H9 (cell line): ENCODE data around the gene PKNOX2. TPM values are rescaled to one million over a fixed set of nuclear protein-coding genes. Genes with fewer than 3 reads are reported as not detected.

Experiments
- DNase-seq: peaks from one replicate; pipeline ENCODE4 v3.0.0-alpha.2; 2017
- H2AFZ ChIP-seq: one replicate; pipeline ENCODE4 v1.6.1; 2013; ENCODE audit warnings: mild to moderate bottlenecking, low read length, control low read depth, moderate library complexity
- H2AK5ac ChIP-seq: 2 replicates; pipeline ENCODE4 v1.6.1; 2013; ENCODE audit warnings: low read length, control low read depth, mixed read lengths; ENCODE audit not compliant: insufficient read length
- H2BK120ac ChIP-seq: one replicate; pipeline ENCODE4 v1.6.1; 2013; ENCODE audit warnings: low read depth, mild to moderate bottlenecking, low read length, control low read depth, inconsistent platforms; ENCODE audit not compliant: poor library complexity, severe bottlenecking
- H2BK12ac ChIP-seq: 2 replicates; pipeline ENCODE4 v1.6.1; 2013; ENCODE audit warnings: low read length, control low read depth, mixed read lengths, low read depth; ENCODE audit not compliant: insufficient read length
- H2BK15ac ChIP-seq: 2 replicates; pipeline ENCODE4 v1.6.1; 2013; ENCODE audit warnings: low read depth, low read length, control low read depth
- H2BK20ac ChIP-seq: one replicate; pipeline ENCODE4 v1.6.1; 2013; ENCODE audit warnings: low read depth, mild to moderate bottlenecking, low read length, control low read depth, inconsistent platforms; ENCODE audit not compliant: poor library complexity, severe bottlenecking
- H2BK5ac ChIP-seq: 2 replicates; pipeline ENCODE4 v1.6.1; 2013; ENCODE audit warnings: low read length, control low read depth, mixed read lengths; ENCODE audit not compliant: insufficient read length
- H3K14ac ChIP-seq: 2 replicates; pipeline ENCODE4 v1.6.1; 2013; ENCODE audit warnings: low read length, control low read depth; ENCODE audit not compliant: insufficient read depth
- H3K18ac ChIP-seq: 2 replicates; pipeline ENCODE4 v1.6.1; 2013; ENCODE audit warnings: low read depth, mild to moderate bottlenecking, mixed read lengths, low read length, control low read depth; ENCODE audit not compliant: insufficient read length
- H3K23ac ChIP-seq: 2 replicates; pipeline ENCODE4 v1.6.1; 2013; ENCODE audit warnings: low read length, control low read depth, mixed read lengths, low read depth; ENCODE audit not compliant: insufficient read length
- H3K23me2 ChIP-seq: 2 replicates; pipeline ENCODE4 v1.6.1; 2013; ENCODE audit warnings: low read depth, mild to moderate bottlenecking, mixed read lengths, low read length, control low read depth; ENCODE audit not compliant: insufficient read length, poor library complexity, severe bottlenecking
- H3K27ac ChIP-seq: 2 replicates; pipeline ENCODE4 v1.5.1; 2013; ENCODE audit warnings: low read length, control low read depth, mixed read lengths, low read depth; ENCODE audit not compliant: insufficient read length
- H3K27me3 ChIP-seq: 2 replicates; pipeline ENCODE4 v1.6.1; 2013; ENCODE audit warnings: low read length, control low read depth, inconsistent platforms; ENCODE audit not compliant: insufficient read depth
- H3K4ac ChIP-seq: 2 replicates; pipeline ENCODE4 v1.6.1; 2013; ENCODE audit warnings: low read depth, mild to moderate bottlenecking, control low read depth, inconsistent platforms, low read length, moderate library complexity
- H3K4me1 ChIP-seq: 2 replicates; pipeline ENCODE4 v1.6.1; 2013; ENCODE audit warnings: low read length, control low read depth, inconsistent platforms; ENCODE audit not compliant: insufficient read depth
- H3K4me2 ChIP-seq: 2 replicates; pipeline ENCODE4 v1.6.1; 2013; ENCODE audit warnings: low read length, control low read depth, mixed read lengths; ENCODE audit not compliant: insufficient read length, insufficient read depth
- H3K56ac ChIP-seq: 2 replicates; pipeline ENCODE4 v1.6.1; 2013; ENCODE audit warnings: low read depth, mild to moderate bottlenecking, mixed read lengths, low read length, control low read depth; ENCODE audit not compliant: insufficient read length
- H3K79me1 ChIP-seq: 2 replicates; pipeline ENCODE4 v1.6.1; 2013; ENCODE audit warnings: low read depth, mild to moderate bottlenecking, moderate library complexity, low read length, control low read depth, inconsistent platforms; ENCODE audit not compliant: insufficient read depth, poor library complexity, severe bottlenecking
- H3K79me2 ChIP-seq: 2 replicates; pipeline ENCODE4 v1.6.1; 2013; ENCODE audit warnings: low read length, control low read depth, inconsistent platforms; ENCODE audit not compliant: insufficient read depth
- H3K9ac ChIP-seq: 2 replicates; pipeline ENCODE4 v1.6.1; 2013; ENCODE audit warnings: low read length, control low read depth, mixed read lengths; ENCODE audit not compliant: insufficient read length; ENCODE audit errors: extremely low read depth
- H3K9me3 ChIP-seq: one replicate; pipeline ENCODE4 v1.6.1; 2013; ENCODE audit warnings: low read depth, low read length, inconsistent platforms; ENCODE audit not compliant: control insufficient read depth
- H3T11ph ChIP-seq: one replicate; pipeline ENCODE4 v1.6.1; 2013; ENCODE audit warnings: mild to moderate bottlenecking, low read length, control low read depth, inconsistent platforms
- H4K20me1 ChIP-seq: one replicate; pipeline ENCODE4 v1.6.1; 2013; ENCODE audit not compliant: control insufficient read depth, insufficient read length, insufficient read depth
- H4K5ac ChIP-seq: 2 replicates; pipeline ENCODE4 v1.6.1; 2013; ENCODE audit warnings: low read depth, mild to moderate bottlenecking, mixed read lengths, low read length, control low read depth; ENCODE audit not compliant: insufficient read length
- H4K8ac ChIP-seq: replicated peaks from 2 replicates; pipeline ENCODE4 v1.6.1; 2013; ENCODE audit warnings: low read length, control low read depth, mixed read lengths, low read depth; ENCODE audit not compliant: insufficient read length
- H4K91ac ChIP-seq: 2 replicates; pipeline ENCODE4 v1.6.1; 2013; ENCODE audit warnings: low read depth, mild to moderate bottlenecking, moderate library complexity, mixed read lengths, low read length, control low read depth; ENCODE audit not compliant: insufficient read length
- H3K27ac Mint-ChIP-seq, 3 experiments: 2 replicates in 2 of 3; 3 replicates in 1 of 3; pipeline ENCODE4 v1.8.0; 2020 to 2021; ENCODE audit warnings: mixed read lengths in 3 of 3, mild to moderate bottlenecking in 1 of 3, moderate library complexity in 1 of 3
- H3K27me3 Mint-ChIP-seq: 2 replicates; pipeline ENCODE4 v1.8.0; 2021; ENCODE audit warnings: low read depth, mild to moderate bottlenecking, moderate library complexity, mixed read lengths
- H3K36me3 Mint-ChIP-seq, 3 experiments: 2 replicates in 2 of 3; 3 replicates in 1 of 3; pipeline ENCODE4 v1.8.0; 2020 to 2021; ENCODE audit warnings: low read depth in 3 of 3, mixed read lengths in 3 of 3; ENCODE audit not compliant: insufficient read depth in 1 of 3
- H3K4me1 Mint-ChIP-seq, 2 experiments: 2 replicates each; pipeline ENCODE4 v1.8.0; 2020; ENCODE audit warnings: mixed read lengths in 2 of 2
- H3K4me3 Mint-ChIP-seq, 2 experiments: 2 replicates in 1 of 2; 3 replicates in 1 of 2; pipeline ENCODE4 v1.8.0; 2020 to 2021; ENCODE audit warnings: mild to moderate bottlenecking in 2 of 2, mixed read lengths in 2 of 2, moderate library complexity in 1 of 2
- H3K9me3 Mint-ChIP-seq, 2 experiments: 2 replicates in 1 of 2; 3 replicates in 1 of 2; pipeline ENCODE4 v1.8.0; 2020; ENCODE audit warnings: mild to moderate bottlenecking in 2 of 2, mixed read lengths in 2 of 2, moderate library complexity in 1 of 2
- CTCF ChIP-seq: fragments of 200-600 bp; sonication (generic); conservative IDR thresholded peaks from 3 replicates; pipeline ENCODE4 v1.8.0; 2021; ENCODE audit warnings: antibody characterized with exemption, mild to moderate bottlenecking
- WGBS: extraction: QIAGEN DNeasy Blood & Tissue Kit; methylation state at CpG from one replicate; pipeline ENCODE4 v1.1.7; 2013; ENCODE audit warnings: missing lambda C conversion rate, low lambda C conversion rate, mixed read lengths; ENCODE audit not compliant: insufficient read length; ENCODE audit errors: extremely low coverage; 5-methylcytosine and 5-hydroxymethylcytosine counted together
- total RNA-seq: library from RNA; stranded (reverse); gene quantifications from 2 replicates; pipeline ENCODE4 v1.2.1, GENCODE V29; 2021

The PKNOX2 gene
- total RNA-seq, 1 experiment from 2014 or later = 1.3 TPM

GRCh38 chr11:125287491-125288210 lies 123.1 kb downstream of the PKNOX2 start:
- no peak overlapping the region for H3K9ac ChIP-seq
- peaks cover 2% of the 10 kb centered on the region for H4K20me1 ChIP-seq
- H3K27me3 ChIP-seq = no peaks in the 10 kb centered on the region
- Mint-ChIP-seq H3K27me3 (peaks cover 1% of the 10 kb centered on the region), H3K9me3 (no peaks in the 10 kb centered on the region), H3K4me1 (peaks cover 19 to 25% of the 10 kb centered on the region in 2 experiments), H3K36me3 (no peaks in the 10 kb centered on the region), H3K27ac (no peak overlapping the region), H3K4me3 (no peak overlapping the region)
- no peak overlapping the region for H4K8ac ChIP-seq
- no peak overlapping the region for H2AFZ ChIP-seq
- H3K4ac ChIP-seq = no peak overlapping the region
- H3K27ac ChIP-seq = no peak overlapping the region
- H3K23me2 ChIP-seq = no peaks in the 10 kb centered on the region
- no peak for DNase-seq
- H4K5ac ChIP-seq = no peak overlapping the region
- H3K23ac ChIP-seq = no peak overlapping the region
- H3K9me3 ChIP-seq = no peaks in the 10 kb centered on the region
- no peak overlapping the region for H3K18ac ChIP-seq
- no peak overlapping the region for H2BK20ac ChIP-seq
- no peak overlapping the region for H2BK12ac ChIP-seq
- WGBS = no CpG with 5 or more reads among the region's 11 CpGs
- no peaks in the 10 kb centered on the region for H3K79me1 ChIP-seq
- TF ChIP-seq CTCF = no peak
- H4K91ac ChIP-seq = no peak overlapping the region
- no peak overlapping the region for H2BK15ac ChIP-seq
- H2AK5ac ChIP-seq = no peak overlapping the region
- H3K14ac ChIP-seq = no peak overlapping the region
- H3K79me2 ChIP-seq = no peaks in the 10 kb centered on the region
- H3K56ac ChIP-seq = no peak overlapping the region
- no peak overlapping the region for H2BK120ac ChIP-seq
- H3K4me2 ChIP-seq = no peak overlapping the region
- no peak overlapping the region for H2BK5ac ChIP-seq
- no peak overlapping the region for H3T11ph ChIP-seq
- H3K4me1 ChIP-seq = no peaks in the 10 kb centered on the region
